Prostate gland (tissue), 2 donors: ENCODE data around the gene SLITRK3. TPM values are rescaled to one million over a fixed set of nuclear protein-coding genes. Genes with fewer than 3 reads are reported as not detected.

Source experiments
- DNase-seq: peaks from one replicate; pipeline ENCODE4 v3.0.0-alpha.2; 2019; ENCODE audit warnings: low spot score
- H3K27ac ChIP-seq, 2 donors: fragments of 200-600 bp; sonication (generic); 2 replicates each; pipeline ENCODE4 v1.5.1; 2017 to 2019
- H3K27me3 ChIP-seq: fragments of 200-600 bp; sonication (generic); replicated peaks from 2 replicates; pipeline ENCODE4 v1.5.1; 2019; ENCODE audit not compliant: insufficient read depth
- H3K36me3 ChIP-seq, 2 donors: fragments of 200-600 bp; sonication (generic); 1 replicate in 1 of 2; 2 replicates in 1 of 2; pipeline versions ENCODE4 v1.5.1 to v1.8.1; 2017 to 2019
- H3K4me1 ChIP-seq: fragments of 200-600 bp; sonication (generic); replicated peaks from 2 replicates; pipeline ENCODE4 v1.5.1; 2019
- H3K4me3 ChIP-seq, 2 donors: fragments of 200-600 bp; sonication (generic); 2 replicates each; pipeline ENCODE4 v1.5.1; 2017 to 2019
- H3K9me3 ChIP-seq: fragments of 200-600 bp; sonication (generic); 2 replicates; pipeline ENCODE4 v1.5.1; 2017
- POLR2A ChIP-seq: fragments of 450-650 bp; IDR thresholded peaks from one replicate; pipeline ENCODE4 v1.6.1; 2016; ENCODE audit warnings: antibody characterized with exemption, mild to moderate bottlenecking
- POLR2AphosphoS5 ChIP-seq: sonication (generic); formaldehyde crosslinking; IDR thresholded peaks from one replicate; pipeline ENCODE4 v1.6.1; 2017; ENCODE audit warnings: antibody characterized with exemption
- WGBS: methylation state at CpG from one replicate; pipeline ENCODE4 v1.1.5; 2018; 5-methylcytosine and 5-hydroxymethylcytosine counted together
- intact Hi-C: fragments of 100-400 bp; cut with DNase I; formaldehyde crosslinking; loops from one replicate; pipeline ENCODE4 v1.14.2; 2022
- total RNA-seq, 2 donors: library from RNA; depleted of rRNA; stranded (reverse); fragments of >200 nt; gene quantifications; one replicate each; pipeline ENCODE4 v1.1.0, GENCODE V29; 2016
- TF ChIP-seq, protein P1 (sequence below), 4 experiments: fragments of 200-600 bp in 2 of 4; fragments of 450-650 bp in 2 of 4; sonication (generic) in 2 of 4; IDR thresholded peaks; 1 replicate in 3 of 4; 2 replicates in 1 of 4; pipeline ENCODE4 v1.5.1; 2016 to 2019; ENCODE audit warnings: antibody characterized with exemption in 4 of 4, mild to moderate bottlenecking in 2 of 4, moderate library complexity in 2 of 4

Gene SLITRK3
- total RNA-seq, 2 donors from 2014 or later, result 0.11 to 0.50 TPM

DNA sequence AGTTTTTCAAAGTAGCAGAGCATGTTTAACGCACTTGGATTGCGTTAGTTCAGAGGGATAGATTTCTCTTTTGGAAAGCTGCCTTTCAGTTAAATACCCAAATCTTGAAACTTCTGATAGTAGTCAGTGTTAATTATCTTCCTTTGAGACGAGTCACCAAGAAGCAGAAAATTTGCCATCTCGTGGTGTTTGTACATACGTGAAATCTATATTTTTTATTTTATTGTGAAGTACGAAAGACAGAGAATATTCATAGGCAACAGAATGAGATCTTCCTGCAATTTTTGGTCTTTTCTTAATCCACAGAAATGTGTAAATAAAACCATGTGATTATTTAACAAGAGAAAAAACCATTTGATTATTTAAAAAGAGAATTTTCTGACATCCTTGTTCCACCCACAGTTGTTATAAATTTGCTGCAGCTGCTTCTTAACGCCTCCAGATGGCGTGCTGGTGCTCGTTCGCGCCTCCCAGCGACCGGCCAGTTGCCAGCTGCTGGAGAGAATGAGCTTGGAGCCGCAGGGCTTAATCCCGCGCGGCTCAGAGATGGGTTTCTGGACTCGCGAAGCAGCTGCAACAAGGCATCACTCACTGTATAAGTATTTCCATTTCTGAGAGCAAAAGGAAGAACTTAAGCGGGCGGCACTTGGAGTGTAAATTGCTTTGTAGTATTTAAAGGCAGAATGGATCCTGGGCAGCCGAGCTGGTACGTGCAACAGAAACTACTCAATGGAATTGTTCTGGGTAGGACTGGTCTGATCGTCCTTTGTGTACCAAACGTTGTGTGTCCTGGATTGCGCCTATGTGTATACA is 10.5 kb upstream of the SLITRK3 start:
- intact Hi-C loops, result no loop called here
- Histone ChIP-seq H3K27me3 (no peaks in the 10 kb centered on the region), H3K9me3 (no peaks in the 10 kb centered on the region), H3K36me3 (no peaks in the 10 kb centered on the region), H3K4me3 (peak overlapping the region in 1 of 2 donors; percentile 8), H3K4me1 (no peaks in the 10 kb centered on the region), H3K27ac (no peak overlapping the region)
- WGBS, result 18% methylated on average over 26 of the region's 26 CpGs
- TF ChIP-seq POLR2A, result no peak
- peak; percentile 38 for TF ChIP-seq POLR2AphosphoS5
- TF ChIP-seq, protein P1, sequence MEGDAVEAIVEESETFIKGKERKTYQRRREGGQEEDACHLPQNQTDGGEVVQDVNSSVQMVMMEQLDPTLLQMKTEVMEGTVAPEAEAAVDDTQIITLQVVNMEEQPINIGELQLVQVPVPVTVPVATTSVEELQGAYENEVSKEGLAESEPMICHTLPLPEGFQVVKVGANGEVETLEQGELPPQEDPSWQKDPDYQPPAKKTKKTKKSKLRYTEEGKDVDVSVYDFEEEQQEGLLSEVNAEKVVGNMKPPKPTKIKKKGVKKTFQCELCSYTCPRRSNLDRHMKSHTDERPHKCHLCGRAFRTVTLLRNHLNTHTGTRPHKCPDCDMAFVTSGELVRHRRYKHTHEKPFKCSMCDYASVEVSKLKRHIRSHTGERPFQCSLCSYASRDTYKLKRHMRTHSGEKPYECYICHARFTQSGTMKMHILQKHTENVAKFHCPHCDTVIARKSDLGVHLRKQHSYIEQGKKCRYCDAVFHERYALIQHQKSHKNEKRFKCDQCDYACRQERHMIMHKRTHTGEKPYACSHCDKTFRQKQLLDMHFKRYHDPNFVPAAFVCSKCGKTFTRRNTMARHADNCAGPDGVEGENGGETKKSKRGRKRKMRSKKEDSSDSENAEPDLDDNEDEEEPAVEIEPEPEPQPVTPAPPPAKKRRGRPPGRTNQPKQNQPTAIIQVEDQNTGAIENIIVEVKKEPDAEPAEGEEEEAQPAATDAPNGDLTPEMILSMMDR (IDR thresholded peaks at IDR 0.05), result peak; percentile 27 to 64 (median 60)
- DNase-seq, result peak; percentile 54

DNA sequence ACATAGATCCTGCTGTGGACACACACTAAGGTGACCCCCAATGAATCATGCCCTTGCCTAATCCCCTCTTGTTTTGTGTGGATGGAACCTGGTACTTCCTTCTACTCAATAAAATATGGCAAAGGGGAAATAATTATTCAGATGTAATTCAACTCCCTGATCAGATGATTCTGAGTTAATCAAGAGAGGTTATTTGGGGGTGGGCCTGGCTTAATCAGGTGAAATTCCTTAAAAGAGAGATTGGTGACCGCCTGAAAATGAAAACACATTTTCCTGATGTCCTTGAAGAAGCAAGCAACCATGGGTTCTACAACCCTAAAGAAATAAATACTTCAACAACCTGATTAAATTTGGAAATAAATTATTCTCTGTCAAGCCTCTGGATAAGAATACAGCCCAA is 8.3 kb upstream of the SLITRK3 start:
- no peak for DNase-seq
- intact Hi-C loops, result no loop called here

DNA sequence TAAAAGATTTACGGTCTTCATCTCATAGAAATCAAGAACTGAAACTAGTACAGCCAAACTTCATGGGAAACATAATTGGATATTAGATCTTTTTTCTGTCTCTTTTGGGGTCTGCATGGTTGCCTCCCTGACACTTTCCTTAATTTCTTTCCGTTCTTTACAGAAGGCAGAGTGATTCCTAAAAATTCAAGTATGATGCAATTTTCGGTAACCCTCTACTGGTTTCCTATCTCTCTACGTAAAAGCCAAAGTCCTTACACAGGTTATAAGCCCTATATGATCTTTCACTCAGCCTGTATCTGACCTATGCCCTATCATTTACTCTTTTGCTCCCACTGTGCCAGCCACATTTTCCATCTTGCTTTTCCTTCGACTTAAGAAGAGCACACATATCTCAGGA is 6.8 kb upstream of the SLITRK3 start:
- H3K27ac ChIP-seq, result no peak overlapping the region
- TF ChIP-seq POLR2A (no peak), POLR2AphosphoS5 (no peak)
- TF ChIP-seq, protein P1 (IDR thresholded peaks at IDR 0.05), result no peak
- 93% methylated on average over 5 of the region's 5 CpGs for WGBS
- no peaks in the 10 kb centered on the region for H3K4me1 ChIP-seq
- H3K9me3 ChIP-seq, result no peaks in the 10 kb centered on the region
- no peaks in the 10 kb centered on the region for H3K27me3 ChIP-seq
- no peak overlapping the region for H3K4me3 ChIP-seq
- DNase-seq, result no peak
- intact Hi-C loops, result no loop called here
- no peaks in the 10 kb centered on the region for H3K36me3 ChIP-seq

More for the DNA sequence above, 8.3 kb upstream of the SLITRK3 start:
- Histone ChIP-seq H3K9me3 (no peaks in the 10 kb centered on the region), H3K27me3 (no peaks in the 10 kb centered on the region), H3K36me3 (no peaks in the 10 kb centered on the region), H3K27ac (no peak overlapping the region), H3K4me3 (no peak overlapping the region), H3K4me1 (no peaks in the 10 kb centered on the region)
- TF ChIP-seq POLR2A (no peak), POLR2AphosphoS5 (no peak)
- TF ChIP-seq, protein P1 (IDR thresholded peaks at IDR 0.05), result no peak
- WGBS, result 97% methylated on average over 1 of the region's 1 CpG

DNA sequence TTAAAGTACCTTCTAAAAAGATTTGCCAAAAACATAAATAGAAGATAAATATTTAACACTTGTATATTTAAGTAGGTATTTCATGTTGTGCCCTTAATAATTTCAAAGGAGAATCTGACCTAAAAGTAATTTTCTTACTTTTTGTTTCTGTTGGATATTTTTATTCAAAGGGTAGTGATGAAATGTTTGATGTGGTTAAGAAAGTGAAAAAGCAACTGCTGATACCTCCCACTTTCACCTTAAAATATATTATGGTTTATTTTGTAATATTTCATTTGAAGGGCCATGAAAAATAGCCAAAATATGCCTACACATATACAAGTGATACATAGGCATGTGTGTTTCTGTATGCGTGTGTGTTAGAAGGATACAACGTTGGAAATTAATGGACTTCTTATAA is 5.8 kb upstream of the SLITRK3 start:
- Histone ChIP-seq H3K36me3 (no peaks in the 10 kb centered on the region), H3K4me3 (no peak overlapping the region), H3K9me3 (no peaks in the 10 kb centered on the region), H3K4me1 (no peaks in the 10 kb centered on the region), H3K27ac (no peak overlapping the region), H3K27me3 (peaks cover 7% of the 10 kb centered on the region)
- intact Hi-C loops, result no loop called here
- WGBS, result 88% methylated on average over 2 of the region's 2 CpGs
- TF ChIP-seq POLR2A (no peak), POLR2AphosphoS5 (no peak)
- TF ChIP-seq, protein P1 (IDR thresholded peaks at IDR 0.05), result no peak
- no peak for DNase-seq

DNA sequence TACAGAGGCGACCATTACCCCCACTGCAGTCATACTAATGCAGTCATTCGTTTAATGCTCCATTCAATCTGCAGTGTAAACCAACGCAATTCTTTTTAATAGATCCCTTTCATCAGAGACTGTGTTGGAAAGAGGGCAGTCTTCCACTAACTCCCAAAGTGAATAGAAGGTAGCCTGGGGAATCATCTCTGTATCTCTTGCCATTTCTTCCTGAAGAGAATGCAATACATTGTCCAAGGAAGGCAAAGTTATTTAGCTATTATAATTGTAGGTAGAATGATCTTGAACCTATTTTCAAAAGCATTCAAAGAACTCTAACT is 1.3 kb upstream of the SLITRK3 start:
- TF ChIP-seq POLR2A (no peak), POLR2AphosphoS5 (no peak)
- TF ChIP-seq, protein P1 (IDR thresholded peaks at IDR 0.05), result no peak
- no peak for DNase-seq
- WGBS, result 17% methylated on average over 3 of the region's 3 CpGs
- no peaks in the 10 kb centered on the region for H3K36me3 ChIP-seq
- intact Hi-C loops, result no loop called here
- no peak overlapping the region for H3K27ac ChIP-seq
- H3K4me1 ChIP-seq, result peaks cover 3% of the 10 kb centered on the region
- no peak overlapping the region for H3K4me3 ChIP-seq
- no peaks in the 10 kb centered on the region for H3K9me3 ChIP-seq
- peaks cover 31% of the 10 kb centered on the region for H3K27me3 ChIP-seq
